Measurements from ENCODE around the gene POLR3B. TPM values are rescaled to one million over a fixed set of nuclear protein-coding genes. Genes with fewer than 3 reads are reported as not detected.
A peak's percentile ranks its signal among the peaks of the same experiment; 100 is the strongest.

The POLR3B gene
- total and polyA plus RNA-seq, 10 of the 15 experiments (the other 5 are each of a cell fraction or from before 2014, with no cell fraction given): 2.3 to 10.5 (median 8.0) TPM

GRCh38 chr12:106498056-106498455 lies 140.5 kb downstream of the POLR3B start:
- Histone ChIP-seq H3K79me2 (ENCODE audit: control insufficient read depth, insufficient read depth, low read length) (no peaks in the 10 kb centered on the region), H3K36me3 (ENCODE audit: control insufficient read depth in 2 of 2, insufficient read depth in 2 of 2, low read length in 1 of 2) (peaks cover 0 to 4% of the 10 kb centered on the region in 2 experiments; a peak in 2 of 4 replicates), H3K4me3 (no peak overlapping the region), H4K20me1 (ENCODE audit: control insufficient read depth, insufficient read depth) (no peaks in the 10 kb centered on the region), H3K4me1 (ENCODE audit: control insufficient read depth, insufficient read depth, low read length) (no peaks in the 10 kb centered on the region), H3K4me2 (ENCODE audit: control insufficient read depth, insufficient read depth) (no peak overlapping the region), H3K27me3 (replicated peaks in 1 of 2; ENCODE audit: control insufficient read depth in 2 of 2, insufficient read depth in 2 of 2, low read length in 1 of 2) (no peaks in the 10 kb centered on the region), H3K9me3 (replicated peaks; ENCODE audit: control insufficient read depth, insufficient read depth, low read length) (no peaks in the 10 kb centered on the region), H3K27ac (ENCODE audit: control insufficient read depth, insufficient read depth) (no peak overlapping the region), H3K9ac (ENCODE audit: control insufficient read depth, insufficient read depth, low read length) (no peak overlapping the region), H2AFZ (ENCODE audit: control insufficient read depth, low read depth, low read length) (no peak overlapping the region)
- ChIA-PET CTCF (no interaction called here), RAD21 (ENCODE audit: unreplicated experiment) (no interaction called here), SMC1A (ENCODE audit: uncharacterized antibody, unreplicated experiment) (interaction anchor here (0.8 kb wide), 1 partner anchor 11 kb away, joined by 3 read pairs; no protein-coding TSS in a partner anchor), POLR2A (interaction anchor here (0.7 kb wide), 1 partner anchor 369 kb away, joined by 5 read pairs; no protein-coding TSS in a partner anchor)
- DNase-seq (ENCODE audit: low read depth, low spot score) (no peak), ATAC-seq (no peak), FAIRE-seq (peak; percentile 44)
- BruUV-seq (replicated peaks): no TSS peak
- 82% methylated on average over 7 of the region's 7 CpGs for WGBS (ENCODE audit: insufficient coverage, insufficient replicate concordance, low lambda C conversion rate, missing lambda C conversion rate)
- intact Hi-C loops (cut with micrococcal nuclease; ENCODE audit: unreplicated experiment): no loop called here
- in situ Hi-C loops (cut with MboI): no loop called here
- TF ChIP-seq CTCF (IDR thresholded peaks at IDR 0.05 in 2 of 3, conservative IDR thresholded peaks at IDR 0.05 in 1 of 3; ENCODE audit: control insufficient read depth in 2 of 3, extremely low read depth in 1 of 3, insufficient read depth in 1 of 3, low read depth in 3 of 3, low read length in 3 of 3): no peak
- TF ChIP-seq ATF7 (IDR thresholded peaks at IDR 0.05; ENCODE audit: low read depth): no peak
- TF ChIP-seq SKIL (IDR thresholded peaks at IDR 0.05; ENCODE audit: low read depth, poor library complexity, severe bottlenecking): no peak
- no peak for TF ChIP-seq BACH1 (IDR thresholded peaks at IDR 0.05; ENCODE audit: borderline replicate concordance)
- no peak for TF ChIP-seq RCOR1 (conservative IDR thresholded peaks at IDR 0.05; ENCODE audit: low read depth, low read length)
- TF ChIP-seq EP300 (IDR thresholded peaks at IDR 0.05; ENCODE audit: borderline replicate concordance in 1 of 2, control insufficient read depth in 1 of 2, low read depth in 2 of 2, low read length in 2 of 2): no peak
- TF ChIP-seq PAX5 (IDR thresholded peaks at IDR 0.05; ENCODE audit: borderline replicate concordance, low read depth, low read length): no peak
- no peak for TF ChIP-seq TBL1XR1 (IDR thresholded peaks at IDR 0.05; ENCODE audit: low read depth, low read length)
- TF ChIP-seq JUND (IDR thresholded peaks at IDR 0.05; ENCODE audit: low read depth, low read length): no peak
- TF ChIP-seq STAT3 (IDR thresholded peaks at IDR 0.05; ENCODE audit: low read depth, low read length): no peak
- TF ChIP-seq CUX1 (IDR thresholded peaks at IDR 0.05; ENCODE audit: insufficient replicate concordance, low read depth, low read length): no peak
- TF ChIP-seq FOXM1 (IDR thresholded peaks at IDR 0.05; ENCODE audit: low read depth, low read length): no peak
- no peak for TF ChIP-seq TCF7 (IDR thresholded peaks at IDR 0.05; ENCODE audit: borderline replicate concordance)
- TF ChIP-seq BRCA1 (IDR thresholded peaks at IDR 0.05; ENCODE audit: low read depth, low read length): no peak
- TF ChIP-seq KLF5 (IDR thresholded peaks at IDR 0.05; ENCODE audit: partially characterized antibody): no peak
- no peak for TF ChIP-seq ASH2L (IDR thresholded peaks at IDR 0.05; ENCODE audit: borderline replicate concordance, low read depth)

Measured in GM12878 (cell line).